ENCODE data around the gene MARK4.

GRCh38 chr19:45305007-45305406 is 53.9 kb downstream of the MARK4 start:
- TF ChIP-seq CTCF (IDR thresholded peaks at IDR 0.05) (no peak), POLR2A (IDR thresholded peaks at IDR 0.05) (no peak)

All from lower leg skin (tissue), 3 donors.